Ovary (tissue), 3 donors: Measurements from ENCODE around the gene DYRK2.

Experiments used
- POLR2A ChIP-seq: fragments of 450-650 bp; IDR thresholded peaks from one replicate; pipeline ENCODE4 v1.6.1; 2017; ENCODE audit warnings: antibody characterized with exemption, mild to moderate bottlenecking, moderate library complexity
- TF ChIP-seq, protein P1 (sequence below), 3 donors: fragments of 450-650 bp in 2 of 3; fragments of 200-600 bp in 1 of 3; IDR thresholded peaks; one replicate each; pipeline versions ENCODE4 v1.5.1 to v1.8.0; 2016 to 2022; ENCODE audit warnings: antibody characterized with exemption in 3 of 3, mild to moderate bottlenecking in 1 of 3
- donor health status: DM: no; HTN: no; CAD: no.

DNA sequence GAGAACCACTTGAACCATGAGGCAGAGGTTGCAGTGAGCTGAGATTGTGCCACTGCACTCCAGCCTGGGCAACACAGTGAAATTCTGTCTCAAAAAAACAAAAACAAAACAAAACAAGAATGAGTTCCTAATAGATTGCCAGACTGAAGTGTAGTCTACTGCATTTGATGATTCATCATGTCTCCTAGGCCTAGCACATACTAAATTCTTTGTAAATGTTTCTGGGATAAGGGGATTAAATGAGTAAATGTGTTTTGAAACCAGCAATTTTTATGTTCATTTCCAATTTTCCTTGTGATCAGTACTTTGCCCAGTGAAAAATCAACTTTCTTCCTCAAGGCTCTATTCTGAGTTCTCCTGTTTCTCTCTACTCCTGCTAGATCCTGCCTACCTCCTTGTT is 2.9 kb upstream of the DYRK2 start:
- TF ChIP-seq, protein P1, sequence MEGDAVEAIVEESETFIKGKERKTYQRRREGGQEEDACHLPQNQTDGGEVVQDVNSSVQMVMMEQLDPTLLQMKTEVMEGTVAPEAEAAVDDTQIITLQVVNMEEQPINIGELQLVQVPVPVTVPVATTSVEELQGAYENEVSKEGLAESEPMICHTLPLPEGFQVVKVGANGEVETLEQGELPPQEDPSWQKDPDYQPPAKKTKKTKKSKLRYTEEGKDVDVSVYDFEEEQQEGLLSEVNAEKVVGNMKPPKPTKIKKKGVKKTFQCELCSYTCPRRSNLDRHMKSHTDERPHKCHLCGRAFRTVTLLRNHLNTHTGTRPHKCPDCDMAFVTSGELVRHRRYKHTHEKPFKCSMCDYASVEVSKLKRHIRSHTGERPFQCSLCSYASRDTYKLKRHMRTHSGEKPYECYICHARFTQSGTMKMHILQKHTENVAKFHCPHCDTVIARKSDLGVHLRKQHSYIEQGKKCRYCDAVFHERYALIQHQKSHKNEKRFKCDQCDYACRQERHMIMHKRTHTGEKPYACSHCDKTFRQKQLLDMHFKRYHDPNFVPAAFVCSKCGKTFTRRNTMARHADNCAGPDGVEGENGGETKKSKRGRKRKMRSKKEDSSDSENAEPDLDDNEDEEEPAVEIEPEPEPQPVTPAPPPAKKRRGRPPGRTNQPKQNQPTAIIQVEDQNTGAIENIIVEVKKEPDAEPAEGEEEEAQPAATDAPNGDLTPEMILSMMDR (IDR thresholded peaks at IDR 0.05) = no peak
- no peak for TF ChIP-seq POLR2A
